Aorta (tissue), 5 donors: Measurements from ENCODE around the gene PPP4R2. TPM values are rescaled to one million over a fixed set of nuclear protein-coding genes. Genes with fewer than 3 reads are reported as not detected.

Source experiments
- ATAC-seq: fragments of 200-7000 bp; cut with Tn5 transposase; one replicate; pipeline ENCODE4 v1.9.1; 2022; ENCODE audit warnings: moderate library complexity; ENCODE audit not compliant: low FRiP score
- DNase-seq, 2 donors: peaks; one replicate each; pipeline ENCODE4 v3.0.0-alpha.2; 2020
- H3K27ac ChIP-seq, 2 donors: one replicate each; pipeline ENCODE4 v1.5.1; 2013; ENCODE audit warnings: low read length in 2 of 2, mild to moderate bottlenecking in 2 of 2, moderate library complexity in 2 of 2, control low read depth in 1 of 2, inconsistent platforms in 1 of 2, low read depth in 1 of 2
- H3K27me3 ChIP-seq, 2 donors: one replicate each; pipeline ENCODE4 v1.6.1; 2013; ENCODE audit warnings: control low read depth in 1 of 2, low read length in 1 of 2, mild to moderate bottlenecking in 1 of 2, moderate library complexity in 1 of 2; ENCODE audit not compliant: insufficient read depth in 2 of 2, control insufficient read depth in 1 of 2
- H3K36me3 ChIP-seq, 2 donors: one replicate each; pipeline ENCODE4 v1.6.1; 2013; ENCODE audit warnings: control low read depth in 1 of 2, low read length in 1 of 2, mild to moderate bottlenecking in 1 of 2; ENCODE audit not compliant: insufficient read depth in 2 of 2, control insufficient read depth in 1 of 2
- H3K4me1 ChIP-seq, 2 donors: one replicate each; pipeline ENCODE4 v1.6.1; 2013; ENCODE audit warnings: low read length in 2 of 2, control low read depth in 1 of 2, mild to moderate bottlenecking in 1 of 2, moderate library complexity in 1 of 2; ENCODE audit not compliant: insufficient read depth in 2 of 2, control insufficient read depth in 1 of 2
- H3K4me3 ChIP-seq, 2 donors: one replicate each; pipeline ENCODE4 v1.5.1; 2013; ENCODE audit warnings: low read length in 2 of 2, control low read depth in 1 of 2, mild to moderate bottlenecking in 1 of 2
- H3K9me3 ChIP-seq: one replicate; pipeline ENCODE4 v1.6.1; 2013; ENCODE audit warnings: mild to moderate bottlenecking, low read length; ENCODE audit not compliant: control insufficient read depth
- WGBS, 2 donors: extraction: QIAGEN DNeasy Blood & Tissue Kit; methylation state at CpG; one replicate each; pipeline ENCODE4 v1.1.7; 2013; 5-methylcytosine and 5-hydroxymethylcytosine counted together
- intact Hi-C, 2 donors: fragments of 100-400 bp; cut with DNase I; formaldehyde crosslinking; loops; one replicate each; pipeline versions ENCODE4 v1.14.2 to v1.15.0; 2022
- polyA plus RNA-seq, 2 donors: library from polyadenylated mRNA; stranded (reverse); fragments of 200-250 nt; gene quantifications; one replicate each; pipeline ENCODE4 v1.2.3, GENCODE V29; 2013
- total RNA-seq, 2 donors: library from RNA; stranded (reverse); fragmentation: NEBNext Ultra II Directional; extraction: Animal tissue kit (Norgen Biotek cat#: 25700); gene quantifications; one replicate each; pipeline ENCODE4 v1.2.1, GENCODE V29; 2021
- donor health status: healthy with polysubstance abuse.
- donor health status: Bipolar disorder and iron deficiency.
- donor health status: DM: no; HTN: no; CAD: no.
- donor health status: DM: no; HTN: no; CAD: no.
- donor health status: DM: yes; HTN: yes; CAD: no.

Gene PPP4R2
- total and polyA plus RNA-seq, 4 donors, result 16.0 to 70.7 (median 40.8) TPM

DNA sequence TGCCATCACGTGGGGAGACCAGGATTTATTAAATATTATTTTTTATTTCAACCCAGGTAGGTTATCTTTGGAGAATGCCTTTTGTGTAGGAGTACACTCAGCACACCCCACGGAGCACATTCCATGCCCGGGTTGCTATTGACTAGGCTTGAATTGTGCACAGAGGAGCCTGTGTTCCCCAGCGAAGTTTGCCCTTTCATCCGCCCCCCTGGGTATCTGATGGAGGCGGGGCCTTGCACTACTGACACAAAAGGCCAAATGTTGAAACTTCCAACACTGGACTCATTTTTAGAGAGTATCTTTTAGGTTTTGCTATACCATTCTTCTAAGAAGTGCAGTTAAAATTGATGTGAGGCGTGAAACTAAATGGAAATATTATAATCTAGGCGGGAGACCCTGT is 39.3 kb upstream of the PPP4R2 start:
- Histone ChIP-seq H3K9me3 (no peaks in the 10 kb centered on the region), H3K4me1 (no peaks in the 10 kb centered on the region), H3K4me3 (no peak overlapping the region), H3K36me3 (no peaks in the 10 kb centered on the region), H3K27me3 (no peaks in the 10 kb centered on the region), H3K27ac (no peak overlapping the region)
- 67 to 68% methylated on average over 8 of the region's 8 CpGs for WGBS, 2 donors
- no peak for DNase-seq
- no peak for ATAC-seq
- intact Hi-C loops, result no loop called here

DNA sequence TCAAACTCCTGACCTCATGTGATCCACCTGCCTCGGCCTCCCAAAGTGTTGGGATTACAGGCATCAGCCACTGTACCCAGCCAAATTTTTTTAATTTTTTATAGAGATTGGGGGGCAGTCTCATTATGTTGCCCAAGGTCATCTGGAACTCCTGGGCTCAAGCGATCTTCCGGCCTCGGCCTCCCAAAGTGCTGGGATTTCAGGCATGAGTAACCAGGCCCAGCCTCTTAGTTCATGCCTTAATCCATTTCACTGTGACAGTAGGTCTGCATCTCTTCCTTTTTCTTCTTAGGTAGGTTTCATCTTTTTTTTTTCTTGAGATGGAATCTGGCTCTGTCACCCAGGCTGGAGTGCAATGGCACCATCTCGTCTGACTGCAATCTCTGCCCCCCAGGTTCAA is 37.3 kb upstream of the PPP4R2 start:
- no peak overlapping the region for H3K4me3 ChIP-seq
- no peak for ATAC-seq
- WGBS, 2 donors, result 97 to 98% methylated on average over 5 of the region's 5 CpGs
- H3K27me3 ChIP-seq, result no peaks in the 10 kb centered on the region
- H3K36me3 ChIP-seq, result no peaks in the 10 kb centered on the region
- H3K27ac ChIP-seq, result no peak overlapping the region
- intact Hi-C loops, result no loop called here
- no peaks in the 10 kb centered on the region for H3K4me1 ChIP-seq
- DNase-seq, result no peak
- no peaks in the 10 kb centered on the region for H3K9me3 ChIP-seq

DNA sequence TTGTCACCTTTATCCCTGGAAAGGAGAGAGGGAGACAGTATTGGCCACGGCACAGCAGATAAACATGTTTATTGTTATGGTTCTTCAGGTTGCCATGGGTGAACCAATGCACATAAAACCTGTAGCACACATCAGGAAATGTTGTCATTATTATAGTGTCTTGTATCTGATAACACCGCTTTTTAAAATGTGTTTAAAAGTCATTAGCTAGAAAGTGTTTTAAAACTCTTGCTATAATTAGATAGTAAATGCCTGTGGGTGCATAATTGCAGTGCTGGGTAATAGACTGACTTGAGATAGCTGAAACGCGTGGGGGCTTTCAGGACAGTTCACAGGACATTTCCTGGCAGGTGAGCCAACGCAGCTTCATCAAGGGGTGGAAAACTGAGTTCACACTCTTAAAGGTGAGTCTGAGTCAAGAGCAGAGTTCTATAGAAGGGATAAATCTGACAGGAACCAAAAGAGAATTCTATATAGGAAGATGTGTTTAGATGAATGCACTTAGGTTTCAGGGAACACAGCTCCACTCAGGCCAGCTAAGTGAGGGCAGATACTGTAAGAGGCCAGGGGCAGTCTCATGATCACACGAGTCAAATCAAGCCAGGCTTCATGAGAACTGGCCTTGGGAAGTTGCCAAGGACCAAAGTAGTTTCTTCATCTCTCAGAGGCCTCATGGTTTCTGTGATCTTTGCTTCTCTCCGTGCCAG is 35.6 kb upstream of the PPP4R2 start:
- Histone ChIP-seq H3K27me3 (no peaks in the 10 kb centered on the region), H3K9me3 (no peaks in the 10 kb centered on the region), H3K36me3 (peaks cover 0 to 4% of the 10 kb centered on the region in 2 donors), H3K4me1 (no peaks in the 10 kb centered on the region), H3K27ac (no peak overlapping the region), H3K4me3 (no peak overlapping the region)
- intact Hi-C loops, result no loop called here
- DNase-seq (peak in 1 of 2 donors; percentile 53), ATAC-seq (peak; percentile 15)
- WGBS, 2 donors, result 59 to 61% methylated on average over 7 of the region's 7 CpGs

DNA sequence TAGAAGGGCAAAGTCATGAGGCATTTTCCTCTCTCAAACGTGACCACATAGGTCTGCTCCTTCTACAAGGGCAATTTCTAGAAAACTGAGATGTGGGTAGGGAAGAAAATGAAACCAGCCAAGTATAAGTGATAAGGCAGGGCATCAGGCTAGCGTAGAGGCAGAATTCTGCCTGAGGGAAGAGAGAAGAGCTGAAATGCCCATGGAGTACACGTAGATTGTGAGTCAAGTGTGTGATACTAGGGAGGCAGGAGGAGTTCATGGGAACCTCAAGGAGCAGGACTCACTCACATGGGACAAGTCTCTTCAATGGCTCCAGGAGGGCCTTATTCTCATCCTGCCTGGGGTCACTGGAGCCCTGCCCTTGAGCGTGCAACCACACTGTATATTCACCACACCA is 34.9 kb upstream of the PPP4R2 start:
- ATAC-seq, result no peak
- intact Hi-C loops, result no loop called here
- Histone ChIP-seq H3K9me3 (no peaks in the 10 kb centered on the region), H3K36me3 (peaks cover 0 to 4% of the 10 kb centered on the region in 2 donors), H3K4me1 (no peaks in the 10 kb centered on the region), H3K27me3 (no peaks in the 10 kb centered on the region), H3K4me3 (no peak overlapping the region), H3K27ac (no peak overlapping the region)
- no peak for DNase-seq
- 67 to 68% methylated on average over 4 of the region's 4 CpGs for WGBS, 2 donors

DNA sequence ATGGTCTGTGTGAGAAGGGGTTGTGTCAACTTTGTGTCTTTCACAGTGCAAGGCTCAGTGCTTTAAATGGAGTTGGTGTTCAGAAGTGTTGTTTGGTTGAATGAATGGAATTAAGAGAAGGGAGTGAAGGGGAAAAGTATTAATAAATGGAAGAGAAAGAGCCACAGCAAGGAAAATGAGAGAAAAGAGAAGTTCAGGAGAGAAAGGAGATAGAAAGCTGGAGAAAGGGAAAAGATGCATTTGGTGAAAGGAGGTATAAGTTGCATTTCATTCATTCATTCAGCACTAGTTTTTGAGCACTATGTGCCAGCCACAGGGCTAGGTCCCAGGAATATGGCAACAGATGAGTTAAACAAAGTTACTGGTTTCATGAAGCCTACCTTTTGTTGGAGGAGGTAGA is 34.3 kb upstream of the PPP4R2 start:
- peaks cover 0 to 4% of the 10 kb centered on the region in 2 donors for H3K36me3 ChIP-seq
- H3K9me3 ChIP-seq, result no peaks in the 10 kb centered on the region
- H3K27me3 ChIP-seq, result no peaks in the 10 kb centered on the region
- DNase-seq (no peak), ATAC-seq (no peak)
- H3K4me3 ChIP-seq, result no peak overlapping the region
- H3K27ac ChIP-seq, result no peak overlapping the region
- H3K4me1 ChIP-seq, result no peaks in the 10 kb centered on the region
- intact Hi-C loops, result no loop called here

DNA sequence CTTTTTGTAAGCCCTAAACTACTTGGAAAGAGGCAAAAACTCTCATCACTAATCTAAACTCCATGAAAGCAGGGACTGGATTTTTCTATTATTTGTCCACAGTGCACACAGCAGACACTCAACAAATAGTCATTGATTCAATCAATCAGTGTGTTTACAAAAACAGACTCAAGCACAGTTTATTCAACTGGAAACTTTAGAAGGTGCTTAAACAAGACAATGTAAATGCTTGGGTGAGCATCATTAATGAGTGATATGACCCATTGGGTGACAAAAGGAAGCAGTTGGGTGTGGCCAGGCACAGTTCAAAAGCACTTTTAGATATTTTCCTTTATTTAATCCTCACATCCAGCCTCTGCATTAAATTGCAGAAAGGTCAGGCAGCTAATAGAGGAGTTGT is 32.0 kb upstream of the PPP4R2 start:
- Histone ChIP-seq H3K4me3 (no peak overlapping the region), H3K27ac (no peak overlapping the region), H3K27me3 (no peaks in the 10 kb centered on the region), H3K4me1 (no peaks in the 10 kb centered on the region), H3K36me3 (peaks cover 3 to 4% of the 10 kb centered on the region in 2 donors), H3K9me3 (no peaks in the 10 kb centered on the region)
- intact Hi-C loops, result no loop called here
- ATAC-seq (no peak), DNase-seq (no peak)

DNA sequence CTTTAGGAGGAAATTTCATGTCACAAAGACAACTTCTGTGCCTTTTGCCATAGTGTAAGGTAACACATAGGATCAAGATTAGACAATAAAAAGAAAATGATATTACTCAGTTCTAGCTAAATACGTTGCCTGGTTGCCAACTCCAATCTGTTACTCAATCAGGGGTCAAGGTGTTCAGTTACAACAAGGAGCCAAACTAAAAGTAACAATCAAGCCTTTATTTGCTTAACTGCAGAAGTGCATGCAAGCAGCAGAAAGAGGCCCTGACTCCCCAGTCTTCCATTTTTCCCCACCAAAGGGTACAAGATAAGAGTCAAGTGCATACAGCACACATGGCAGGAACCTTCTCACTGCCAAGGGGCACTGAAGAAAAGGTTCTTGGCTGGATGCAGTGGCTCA is 28.3 kb upstream of the PPP4R2 start:
- no peak overlapping the region for H3K4me3 ChIP-seq
- no peaks in the 10 kb centered on the region for H3K4me1 ChIP-seq
- 89 to 97% methylated on average over 1 of the region's 1 CpG for WGBS, 2 donors
- no peaks in the 10 kb centered on the region for H3K27me3 ChIP-seq
- intact Hi-C loops, result no loop called here
- H3K36me3 ChIP-seq, result peaks cover 3 to 4% of the 10 kb centered on the region in 2 donors
- no peak overlapping the region for H3K27ac ChIP-seq
- no peaks in the 10 kb centered on the region for H3K9me3 ChIP-seq
- ATAC-seq (no peak), DNase-seq (no peak)

DNA sequence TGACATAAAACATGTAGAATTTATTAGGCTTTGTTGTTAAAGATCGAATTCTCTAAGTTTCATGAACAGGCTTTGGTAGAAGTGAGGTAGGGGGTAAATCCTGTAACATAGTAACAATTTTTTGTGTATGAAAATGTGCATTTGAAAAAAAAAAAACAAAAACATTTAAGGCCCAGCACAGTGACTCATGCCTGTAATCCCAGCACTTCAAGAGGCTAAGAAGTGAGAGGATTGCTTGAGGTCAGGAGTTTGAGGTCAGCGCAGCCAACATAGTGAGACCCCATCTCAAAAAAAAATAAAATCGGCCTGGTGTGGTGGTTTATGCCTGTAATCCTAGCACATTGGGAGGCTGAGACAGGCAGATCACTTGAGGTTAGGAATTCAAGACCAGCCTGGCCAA is 26.8 kb upstream of the PPP4R2 start:
- ATAC-seq, result no peak
- no peak overlapping the region for H3K4me3 ChIP-seq
- no peaks in the 10 kb centered on the region for H3K4me1 ChIP-seq
- H3K36me3 ChIP-seq, result peaks cover 3 to 4% of the 10 kb centered on the region in 2 donors
- no peaks in the 10 kb centered on the region for H3K9me3 ChIP-seq
- DNase-seq, result no peak
- no peaks in the 10 kb centered on the region for H3K27me3 ChIP-seq
- WGBS, 2 donors, result 94 to 96% methylated on average over 3 of the region's 3 CpGs
- H3K27ac ChIP-seq, result no peak overlapping the region
- intact Hi-C loops, result no loop called here

DNA sequence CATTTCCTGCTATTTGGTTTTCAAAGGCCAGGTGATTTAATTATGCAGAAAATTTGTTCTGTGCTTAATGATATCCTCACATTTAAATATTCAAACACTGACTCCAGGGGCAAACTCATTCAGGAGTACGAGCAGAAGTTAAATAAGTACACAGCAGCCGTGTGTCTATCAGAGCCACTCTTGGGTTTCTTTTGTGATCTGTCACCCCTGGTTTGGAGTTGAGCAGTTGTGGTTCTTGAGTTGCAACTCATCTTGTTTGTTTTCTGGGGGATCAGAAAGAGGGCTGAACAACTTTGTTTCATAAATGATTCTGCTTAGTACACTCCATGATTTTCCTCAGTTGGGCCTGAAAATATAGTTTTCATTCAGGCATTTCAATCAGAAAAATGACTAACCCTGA is 25.7 kb upstream of the PPP4R2 start:
- ATAC-seq (no peak), DNase-seq (no peak)
- H3K4me1 ChIP-seq, result no peaks in the 10 kb centered on the region
- no peaks in the 10 kb centered on the region for H3K27me3 ChIP-seq
- H3K36me3 ChIP-seq, result peaks cover 0 to 3% of the 10 kb centered on the region in 2 donors
- intact Hi-C loops, result no loop called here
- H3K4me3 ChIP-seq, result no peak overlapping the region
- no peaks in the 10 kb centered on the region for H3K9me3 ChIP-seq
- H3K27ac ChIP-seq, result no peak overlapping the region
- WGBS, 2 donors, result 87 to 92% methylated on average over 2 of the region's 2 CpGs
